HG03354 (cell line): ENCODE measurements around the gene TRIP12.
"Not testable (repeated sequence)": the region's sequence is repeated elsewhere in the genome, so short reads cannot be mapped to it uniquely, and the experiment has no call there.

ENCODE experiments used
- ATAC-seq: cut with Tn5 transposase; IDR thresholded peaks from one replicate; pipeline ENCODE4 v1.9.1; 2021; ENCODE audit warnings: mild to moderate bottlenecking; ENCODE audit not compliant: unreplicated experiment, poor library complexity, severe bottlenecking

TRIP12 gene

DNA sequence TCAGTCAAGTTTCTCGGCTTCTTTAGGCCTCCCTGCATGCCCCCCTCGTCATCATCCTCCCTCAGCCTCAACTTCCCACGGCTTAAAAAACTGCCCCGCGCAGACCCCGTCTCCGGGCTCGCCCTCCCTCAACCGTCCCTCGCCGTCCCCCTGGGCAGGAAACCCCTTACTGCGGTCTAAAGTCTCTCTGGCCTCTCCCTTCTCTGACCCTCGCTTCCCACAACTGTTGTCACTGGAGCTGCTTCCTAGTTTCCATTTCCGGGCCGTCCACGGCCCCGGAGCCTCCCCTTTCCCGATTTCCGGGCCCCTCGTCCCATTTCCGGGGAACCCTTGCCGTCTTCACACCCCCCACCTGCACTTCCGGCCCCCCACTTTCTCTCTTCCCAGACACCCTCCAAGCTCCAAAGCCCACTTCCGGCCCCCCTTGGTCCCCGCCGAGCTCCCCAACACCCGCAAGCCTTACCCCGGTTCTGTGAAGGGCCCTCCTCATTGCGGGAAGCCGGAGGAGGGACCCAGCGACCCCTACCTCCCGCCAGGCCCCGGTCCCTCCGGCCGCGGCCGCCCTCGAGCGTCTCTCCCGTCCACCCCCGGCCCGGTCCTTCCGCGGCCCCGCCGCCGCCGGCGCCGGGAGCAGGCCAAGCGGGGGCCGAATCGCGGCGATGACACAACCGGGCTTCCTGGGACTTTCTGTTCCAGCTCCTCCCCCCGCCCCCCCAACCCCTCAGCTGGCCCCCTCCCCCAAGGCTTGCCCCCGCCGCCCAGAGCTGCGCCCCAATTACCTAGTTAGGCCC is 513 bp downstream of the TRIP12 start:
- peak; percentile 24 for ATAC-seq

- no peak for ATAC-seq
Observed at GRCh38 chr2:229920011-229920641, 1.7 kb downstream of the TRIP12 start.

DNA sequence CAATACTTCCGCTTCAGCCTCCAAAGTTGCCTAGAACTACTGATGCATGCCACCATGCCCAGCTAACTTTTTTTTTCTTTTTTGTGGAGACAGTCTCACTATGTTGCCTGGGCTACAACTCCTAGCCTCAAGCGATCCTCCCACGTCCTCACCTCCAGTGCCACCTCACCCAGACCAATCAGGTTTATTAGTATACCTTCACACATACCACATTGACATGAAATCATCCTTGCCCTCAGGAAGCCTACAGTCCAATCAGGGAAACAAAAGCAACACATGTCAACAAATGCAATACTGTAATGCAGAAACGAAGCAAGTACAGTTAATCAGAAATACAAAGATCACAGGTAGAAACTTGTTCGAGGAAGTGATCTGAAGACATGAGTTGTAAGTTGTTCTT is 4.0 kb downstream of the TRIP12 start:
- ATAC-seq: no peak

- ATAC-seq: no peak
Observed at GRCh38 chr2:229914171-229914570, 7.6 kb downstream of the TRIP12 start.

DNA sequence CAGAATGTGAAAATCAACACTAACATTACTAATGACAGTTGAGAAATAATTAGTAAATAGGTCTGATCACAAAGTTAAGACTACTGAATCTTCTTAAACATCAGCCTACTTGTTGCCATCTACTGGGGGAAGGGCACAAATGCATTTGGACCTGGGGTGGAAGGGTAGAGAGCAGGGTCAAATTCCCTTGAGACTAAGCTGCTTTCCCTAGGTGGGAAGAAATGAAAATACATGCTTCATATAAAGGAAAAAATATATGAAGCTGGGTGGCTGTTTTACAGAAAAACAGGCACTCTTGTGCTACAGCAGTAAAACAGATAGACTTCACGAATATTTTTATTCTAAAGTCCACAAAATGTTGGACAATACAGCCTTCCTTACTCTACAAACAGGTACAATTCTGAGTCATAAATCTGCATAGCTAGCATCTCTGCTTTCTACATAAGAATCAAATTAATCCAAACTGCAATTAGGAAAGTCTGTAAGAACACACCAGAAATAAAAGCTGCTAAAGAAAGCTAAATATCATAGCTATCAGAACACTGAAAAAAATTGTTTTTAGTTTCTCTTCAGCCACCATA is 10.9 kb downstream of the TRIP12 start:
- ATAC-seq: peak; percentile 69

DNA sequence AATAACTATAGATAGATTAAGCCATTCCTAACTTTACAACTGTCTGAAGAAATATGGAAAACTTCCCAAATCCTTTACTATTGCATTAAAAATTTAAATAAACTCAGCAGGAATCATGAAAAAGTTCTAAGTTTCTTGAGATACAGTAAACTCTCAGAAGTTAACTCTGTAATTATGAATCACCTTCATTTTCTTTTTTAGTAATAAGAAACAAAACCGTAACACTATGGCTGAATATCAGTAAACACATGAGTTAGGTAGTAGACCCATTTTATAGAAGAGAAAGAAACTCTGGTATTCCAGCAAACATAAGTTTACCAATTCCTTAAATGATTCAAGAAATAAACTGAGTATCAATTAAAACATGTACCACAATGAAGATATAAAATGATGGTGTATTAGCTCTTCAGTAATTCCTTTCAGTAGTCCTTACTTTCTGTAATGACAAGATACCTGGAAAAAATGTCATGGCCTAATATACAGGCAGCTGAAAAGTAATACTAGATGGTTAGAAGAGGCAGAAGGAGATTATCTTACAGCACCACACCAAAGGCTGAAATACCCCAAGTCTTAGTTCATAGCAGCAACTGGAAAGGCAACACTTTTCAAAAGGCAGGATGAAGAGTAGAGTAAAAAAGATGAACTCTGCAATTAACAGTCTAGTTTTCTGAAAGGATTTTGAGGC is 11.5 kb downstream of the TRIP12 start:
- ATAC-seq: peak; percentile 13

DNA sequence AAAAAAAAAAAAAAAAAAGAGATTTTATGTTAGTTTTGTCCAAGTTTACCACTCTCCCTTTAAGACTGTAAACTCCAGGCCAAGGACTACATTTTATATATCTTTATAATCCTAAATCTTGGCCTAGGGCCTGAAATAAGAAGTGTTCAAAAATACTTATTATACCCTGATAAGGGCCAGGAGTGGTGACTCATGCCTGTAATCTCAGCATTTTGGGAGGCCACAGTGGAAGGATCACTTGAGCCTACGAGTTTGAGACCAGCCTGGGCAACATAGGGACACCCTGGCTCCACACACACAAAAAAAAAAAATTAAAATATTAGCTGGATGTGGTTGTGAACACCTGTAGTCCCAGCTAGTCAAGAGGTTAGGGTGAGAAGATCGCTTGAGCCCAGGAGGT is 12.7 kb downstream of the TRIP12 start:
- no peak for ATAC-seq

GRCh38 chr2:229905601-229906000 is 16.2 kb downstream of the TRIP12 start:
- ATAC-seq: no peak

GRCh38 chr2:229903037-229903436 is 18.8 kb downstream of the TRIP12 start:
- ATAC-seq: no peak

GRCh38 chr2:229901819-229902218 is 20.0 kb downstream of the TRIP12 start:
- no peak for ATAC-seq

DNA sequence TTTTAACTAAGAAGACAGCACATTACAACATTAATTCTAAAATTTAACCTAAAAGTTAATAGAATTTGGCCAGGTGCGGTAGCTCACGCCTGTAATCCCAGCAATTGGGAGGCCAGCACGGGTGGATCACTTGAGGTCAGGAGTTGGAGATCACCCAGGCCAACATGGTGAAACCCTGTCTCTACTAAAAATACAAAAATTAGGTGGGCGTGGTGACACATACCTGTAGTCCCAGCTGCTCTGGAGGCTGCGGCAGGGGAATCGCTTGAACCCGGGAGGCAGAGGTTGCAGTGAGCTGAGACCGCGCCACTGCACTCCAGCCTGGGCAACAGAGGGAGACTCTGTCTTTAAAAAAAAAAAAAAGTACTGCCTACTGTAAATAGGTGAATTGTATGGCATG is 21.3 kb downstream of the TRIP12 start:
- ATAC-seq: not testable (repeated sequence)

- no peak for ATAC-seq
Observed at GRCh38 chr2:229900012-229900411, 21.8 kb downstream of the TRIP12 start.

- ATAC-seq: no peak
Observed at GRCh38 chr2:229899604-229900003, 22.2 kb downstream of the TRIP12 start.

- ATAC-seq: no peak
Observed at GRCh38 chr2:229896857-229897256, 25.0 kb downstream of the TRIP12 start.

DNA sequence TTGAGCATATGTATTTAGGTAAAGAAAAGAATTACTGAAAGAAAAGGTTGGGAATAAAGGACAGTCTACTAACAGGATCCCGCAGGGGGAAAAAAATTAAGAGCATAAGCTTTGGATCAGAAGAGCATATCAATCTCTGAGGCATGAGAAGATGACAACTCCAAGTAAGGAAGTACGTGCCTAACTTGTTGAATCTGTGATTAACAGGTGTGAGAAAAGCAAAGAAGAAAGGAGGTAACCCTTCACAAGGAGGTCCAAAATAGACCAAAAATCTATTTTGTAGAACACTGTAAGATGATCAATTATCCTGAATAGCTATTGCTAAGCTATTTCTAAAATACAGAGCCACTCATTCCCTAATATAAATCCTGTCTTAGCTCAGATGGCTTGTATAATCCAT is 32.8 kb downstream of the TRIP12 start:
- no peak for ATAC-seq

DNA sequence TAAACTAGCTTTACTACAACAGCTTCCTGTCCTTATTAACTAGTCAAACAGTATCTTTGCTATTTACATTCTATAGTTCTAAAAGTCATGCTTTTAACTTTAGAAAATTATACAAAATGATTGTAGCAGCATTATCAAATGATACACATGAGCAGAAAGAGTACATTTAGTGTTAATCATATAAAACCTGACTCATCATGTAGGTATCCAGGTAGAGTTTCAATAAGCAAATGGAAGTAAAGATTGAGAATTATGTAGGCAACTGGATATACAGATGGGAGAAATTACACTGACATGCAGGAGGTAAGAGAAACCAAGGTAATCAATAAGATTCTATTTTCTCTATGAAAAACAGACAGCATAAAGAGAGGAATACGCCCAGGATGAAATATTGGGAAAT is 33.8 kb downstream of the TRIP12 start:
- ATAC-seq: no peak

- no peak for ATAC-seq
Observed at GRCh38 chr2:229887441-229887840, 34.4 kb downstream of the TRIP12 start.

DNA sequence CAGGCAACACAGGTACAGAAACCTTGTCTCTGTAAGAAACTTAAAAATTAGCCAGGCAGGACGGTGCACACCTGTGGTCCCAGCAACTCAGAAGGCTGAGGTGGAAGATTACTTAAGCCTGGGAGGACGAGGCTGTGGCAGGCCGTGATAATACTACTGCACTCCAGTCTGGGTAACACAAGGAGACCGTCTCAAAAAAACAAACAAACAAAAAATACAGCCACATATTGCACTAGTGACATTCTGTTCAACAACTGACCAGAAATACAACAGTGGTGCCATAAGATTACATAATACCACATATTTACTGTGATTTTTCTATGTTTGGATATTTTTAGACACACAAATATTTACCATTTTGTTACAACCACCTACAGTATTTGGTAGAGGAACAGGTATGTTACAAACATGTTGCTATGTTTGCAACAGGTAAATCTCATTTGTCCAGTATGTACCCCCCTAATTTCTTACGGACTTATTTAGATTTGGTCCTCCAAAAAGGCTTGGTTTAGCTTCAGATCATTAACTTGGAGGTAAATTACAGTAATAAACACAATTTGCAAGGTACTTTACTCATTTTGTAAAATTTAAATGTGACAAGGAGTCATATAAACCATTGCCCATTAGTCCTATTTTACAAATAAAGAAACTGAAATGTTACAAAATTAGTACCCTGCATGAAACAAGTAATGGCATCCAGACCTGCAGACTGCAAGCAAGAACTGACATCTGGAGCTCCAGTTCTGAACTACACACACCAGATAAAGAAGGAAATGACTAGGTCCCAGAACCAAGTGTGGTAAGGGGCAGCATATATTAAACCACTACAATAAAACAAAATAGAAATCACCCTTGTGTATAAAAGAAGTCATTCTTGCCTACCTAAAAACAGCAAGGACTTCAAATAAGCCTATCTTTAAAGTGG is 36.8 kb downstream of the TRIP12 start:
- peak; percentile 76 for ATAC-seq

GRCh38 chr2:229882583-229882982 is 39.2 kb downstream of the TRIP12 start:
- ATAC-seq: no peak
